ENCODE data around the gene CHN2.

The CHN2 gene

GRCh38 chr7:29160080-29160479, 34.5 kb upstream of the CHN2 start:
- TF ChIP-seq POLR2AphosphoS5 (IDR thresholded peaks at IDR 0.05; ENCODE audit: low read depth, low read length) (no peak), TAF1 (IDR thresholded peaks at IDR 0.05; ENCODE audit: borderline replicate concordance, low read depth, low read length) (no peak), POLR2A (IDR thresholded peaks at IDR 0.05; ENCODE audit: low read depth, low read length) (no peak)
- FAIRE-seq (no peak), DNase-seq (ENCODE audit: insufficient read length) (no peak)

GRCh38 chr7:29161231-29161630, 33.3 kb upstream of the CHN2 start:
- no peak for DNase-seq (ENCODE audit: insufficient read length)
- FAIRE-seq, result no peak
- TF ChIP-seq TAF1 (IDR thresholded peaks at IDR 0.05; ENCODE audit: borderline replicate concordance, low read depth, low read length) (no peak), POLR2A (IDR thresholded peaks at IDR 0.05; ENCODE audit: low read depth, low read length) (no peak), POLR2AphosphoS5 (IDR thresholded peaks at IDR 0.05; ENCODE audit: low read depth, low read length) (no peak)

GRCh38 chr7:29162577-29162976, 32.0 kb upstream of the CHN2 start:
- FAIRE-seq, result no peak
- no peak for DNase-seq (ENCODE audit: insufficient read length)
- TF ChIP-seq TAF1 (IDR thresholded peaks at IDR 0.05; ENCODE audit: borderline replicate concordance, low read depth, low read length) (no peak), POLR2A (IDR thresholded peaks at IDR 0.05; ENCODE audit: low read depth, low read length) (no peak)

GRCh38 chr7:29163854-29164253, 30.7 kb upstream of the CHN2 start:
- no peak for TF ChIP-seq POLR2AphosphoS5 (IDR thresholded peaks at IDR 0.05; ENCODE audit: low read depth, low read length)
- TF ChIP-seq TAF1 (IDR thresholded peaks at IDR 0.05; ENCODE audit: borderline replicate concordance, low read depth, low read length), result no peak
- no peak for TF ChIP-seq POLR2A (IDR thresholded peaks at IDR 0.05; ENCODE audit: low read depth, low read length)
- no peak for FAIRE-seq

GRCh38 chr7:29167721-29168120, 26.9 kb upstream of the CHN2 start:
- no peak for FAIRE-seq
- TF ChIP-seq TAF1 (IDR thresholded peaks at IDR 0.05; ENCODE audit: borderline replicate concordance, low read depth, low read length), result no peak
- TF ChIP-seq POLR2AphosphoS5 (IDR thresholded peaks at IDR 0.05; ENCODE audit: low read depth, low read length), result no peak
- no peak for TF ChIP-seq POLR2A (IDR thresholded peaks at IDR 0.05; ENCODE audit: low read depth, low read length)

More at GRCh38 chr7:29163854-29164253, 30.7 kb upstream of the CHN2 start:
- no peak for DNase-seq (ENCODE audit: insufficient read length)

GRCh38 chr7:29170781-29171180, 23.8 kb upstream of the CHN2 start:
- DNase-seq (ENCODE audit: insufficient read length) (no peak), FAIRE-seq (no peak)
- TF ChIP-seq TAF1 (IDR thresholded peaks at IDR 0.05; ENCODE audit: borderline replicate concordance, low read depth, low read length), result no peak
- no peak for TF ChIP-seq POLR2A (IDR thresholded peaks at IDR 0.05; ENCODE audit: low read depth, low read length)
- no peak for TF ChIP-seq POLR2AphosphoS5 (IDR thresholded peaks at IDR 0.05; ENCODE audit: low read depth, low read length)

More at GRCh38 chr7:29167721-29168120, 26.9 kb upstream of the CHN2 start:
- DNase-seq (ENCODE audit: insufficient read length), result no peak

GRCh38 chr7:29173458-29173857, 21.1 kb upstream of the CHN2 start:
- DNase-seq (ENCODE audit: insufficient read length) (no peak), FAIRE-seq (no peak)
- no peak for TF ChIP-seq POLR2AphosphoS5 (IDR thresholded peaks at IDR 0.05; ENCODE audit: low read depth, low read length)
- TF ChIP-seq TAF1 (IDR thresholded peaks at IDR 0.05; ENCODE audit: borderline replicate concordance, low read depth, low read length), result no peak
- no peak for TF ChIP-seq POLR2A (IDR thresholded peaks at IDR 0.05; ENCODE audit: low read depth, low read length)

GRCh38 chr7:29177963-29178600, 16.5 kb upstream of the CHN2 start:
- FAIRE-seq (no peak), DNase-seq (ENCODE audit: insufficient read length) (no peak)
- no peak for TF ChIP-seq POLR2A (IDR thresholded peaks at IDR 0.05; ENCODE audit: low read depth, low read length)
- TF ChIP-seq POLR2AphosphoS5 (IDR thresholded peaks at IDR 0.05; ENCODE audit: low read depth, low read length), result no peak
- TF ChIP-seq TAF1 (IDR thresholded peaks at IDR 0.05; ENCODE audit: borderline replicate concordance, low read depth, low read length), result no peak

- no peak for FAIRE-seq
- no peak for DNase-seq (ENCODE audit: insufficient read length)
- TF ChIP-seq POLR2AphosphoS5 (IDR thresholded peaks at IDR 0.05; ENCODE audit: low read depth, low read length) (no peak), TAF1 (IDR thresholded peaks at IDR 0.05; ENCODE audit: borderline replicate concordance, low read depth, low read length) (no peak), POLR2A (IDR thresholded peaks at IDR 0.05; ENCODE audit: low read depth, low read length) (no peak)
Observed at GRCh38 chr7:29179115-29179514, 15.5 kb upstream of the CHN2 start.

- TF ChIP-seq TAF1 (IDR thresholded peaks at IDR 0.05; ENCODE audit: borderline replicate concordance, low read depth, low read length), result no peak
- TF ChIP-seq POLR2AphosphoS5 (IDR thresholded peaks at IDR 0.05; ENCODE audit: low read depth, low read length), result no peak
- no peak for TF ChIP-seq POLR2A (IDR thresholded peaks at IDR 0.05; ENCODE audit: low read depth, low read length)
- FAIRE-seq (no peak), DNase-seq (ENCODE audit: insufficient read length) (no peak)
Observed at GRCh38 chr7:29184599-29184998, 10.0 kb upstream of the CHN2 start.

- no peak for TF ChIP-seq POLR2AphosphoS5 (IDR thresholded peaks at IDR 0.05; ENCODE audit: low read depth, low read length)
- no peak for TF ChIP-seq TAF1 (IDR thresholded peaks at IDR 0.05; ENCODE audit: borderline replicate concordance, low read depth, low read length)
- no peak for TF ChIP-seq POLR2A (IDR thresholded peaks at IDR 0.05; ENCODE audit: low read depth, low read length)
- FAIRE-seq, result no peak
- no peak for DNase-seq (ENCODE audit: insufficient read length)
Observed at GRCh38 chr7:29185613-29186012, 9.0 kb upstream of the CHN2 start.

GRCh38 chr7:29189743-29190201, 4.8 kb upstream of the CHN2 start:
- FAIRE-seq (peak; percentile 50), DNase-seq (ENCODE audit: insufficient read length) (peak; percentile 31)
- no peak for TF ChIP-seq TAF1 (IDR thresholded peaks at IDR 0.05; ENCODE audit: borderline replicate concordance, low read depth, low read length)

All from GM12892 (cell line).